Activated CD8-positive, alpha-beta memory T cell treated with anti-CD3 and anti-CD28 coated beads, Interleukin-2, amount 50 U/mL, for 24 hours (primary cell): ENCODE data around the gene CFAP46.

ENCODE experiments used
- DNase-seq: peaks from one replicate; pipeline ENCODE4 v3.0.0-alpha.2; 2020; ENCODE audit errors: extremely low read depth

Gene CFAP46

DNA sequence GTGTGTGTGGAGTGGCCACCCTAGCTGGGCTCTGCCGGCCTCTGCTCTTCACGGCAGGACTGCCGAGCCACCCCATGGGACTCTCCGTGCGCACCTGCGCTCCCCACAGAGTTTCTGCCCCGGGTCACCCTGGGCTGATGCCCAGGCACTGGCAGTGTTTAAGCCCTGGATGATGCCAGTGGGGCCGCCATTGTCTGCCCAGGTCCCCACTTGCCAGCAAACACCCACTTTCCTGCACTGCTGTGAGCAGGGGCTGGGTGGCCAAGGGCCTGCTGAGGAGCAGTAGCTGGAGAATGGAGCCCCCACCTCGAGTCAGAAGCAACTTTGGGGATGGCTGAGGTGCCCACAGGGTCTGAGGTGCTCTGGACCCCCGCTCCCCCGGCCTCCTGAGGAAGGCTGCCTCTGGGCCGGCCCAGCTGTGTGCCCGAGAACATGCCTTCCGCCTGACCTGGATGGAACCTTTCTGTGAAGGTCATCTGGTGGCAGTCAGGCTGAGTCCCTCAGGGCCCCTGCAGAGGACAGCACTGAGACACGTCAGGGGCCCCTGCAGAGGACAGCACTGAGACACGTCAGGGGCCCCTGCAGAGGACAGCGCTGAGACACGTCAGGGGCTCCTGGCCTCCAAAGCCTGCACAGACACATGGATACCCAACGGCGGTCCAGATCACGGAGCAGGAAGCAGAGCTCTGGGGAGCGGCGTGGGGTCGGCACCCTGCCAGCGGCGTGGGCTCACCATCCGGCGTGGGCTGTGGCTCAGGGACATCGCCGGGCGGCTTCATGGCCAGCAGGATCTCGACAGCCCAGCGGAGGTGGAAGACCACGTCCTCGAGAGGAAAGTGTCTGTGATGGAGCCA lies 62.0 kb downstream of the CFAP46 start:
- no peak for DNase-seq

DNA sequence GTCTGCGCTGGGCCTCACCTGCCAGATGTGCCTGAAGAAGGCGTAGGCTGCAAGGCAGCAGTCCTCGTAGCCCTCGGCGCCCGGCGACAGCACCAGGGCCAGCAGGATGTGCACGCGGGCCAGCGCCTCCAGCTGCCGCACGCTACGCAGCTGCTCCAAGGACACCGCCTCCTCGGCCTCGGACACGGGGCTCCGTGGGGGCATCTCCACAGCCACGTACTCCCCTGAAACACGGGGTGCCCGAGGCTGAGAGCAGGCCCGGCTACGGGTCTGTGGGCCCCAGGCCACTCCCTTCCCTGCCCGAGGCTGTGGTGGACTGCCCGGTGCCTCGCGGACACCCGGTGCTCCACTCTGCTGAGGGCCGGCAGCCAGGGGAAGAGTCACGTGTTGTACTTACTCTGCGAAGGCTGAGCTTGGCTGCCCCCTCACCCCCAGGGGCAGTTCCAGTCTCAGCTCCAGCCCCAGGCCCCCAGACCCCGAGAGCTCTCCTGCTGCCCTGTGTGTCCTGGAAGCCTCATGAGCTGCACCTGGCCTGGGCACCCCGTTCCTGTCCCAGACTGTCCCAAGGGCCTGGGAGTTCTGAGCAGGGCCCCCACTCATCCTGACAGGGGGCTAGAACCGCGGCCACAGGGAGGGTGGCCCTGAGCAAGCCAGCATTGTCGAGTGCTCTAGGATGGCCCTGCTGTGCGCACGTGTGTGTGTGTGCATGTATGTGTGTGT lies 62.8 kb downstream of the CFAP46 start:
- DNase-seq = no peak

- no peak for DNase-seq
Measured at GRCh38 chr10:132878730-132879407, 63.5 kb downstream of the CFAP46 start.

DNA sequence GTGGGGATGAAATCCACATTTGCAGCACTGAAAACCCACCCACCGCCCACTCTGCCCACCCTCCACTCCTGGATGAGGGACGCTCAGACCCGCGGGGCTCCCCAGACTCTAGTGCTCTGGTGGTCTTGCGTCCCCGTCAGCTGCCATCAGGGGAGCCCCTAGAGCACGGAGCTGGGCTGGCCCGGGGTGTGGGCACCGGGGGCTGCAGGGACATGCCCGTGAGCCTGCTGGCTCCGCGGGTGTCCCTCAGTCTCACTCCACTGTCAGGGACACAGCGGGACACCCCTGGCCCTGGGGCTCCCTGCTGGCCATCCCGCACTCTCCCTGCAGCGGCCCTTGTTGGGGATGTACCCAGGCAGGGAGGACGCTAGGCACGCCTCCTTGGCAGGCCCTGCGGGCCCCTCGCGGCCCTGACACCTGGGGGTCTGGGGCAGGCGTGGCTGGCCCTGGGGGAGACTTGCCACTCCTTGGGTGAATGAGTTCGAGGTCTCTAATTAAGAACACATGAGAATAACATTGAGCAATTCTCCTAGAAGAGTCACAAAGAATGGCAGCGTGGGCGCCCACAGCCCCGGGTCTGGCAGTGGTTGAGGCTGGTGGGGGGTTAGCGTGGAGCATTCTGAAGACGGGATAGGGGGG lies 64.2 kb downstream of the CFAP46 start:
- DNase-seq = no peak

- no peak for DNase-seq
Measured at GRCh38 chr10:132877473-132877872, 64.9 kb downstream of the CFAP46 start.

GRCh38 chr10:132876993-132877431 lies 65.4 kb downstream of the CFAP46 start:
- DNase-seq = no peak

DNA sequence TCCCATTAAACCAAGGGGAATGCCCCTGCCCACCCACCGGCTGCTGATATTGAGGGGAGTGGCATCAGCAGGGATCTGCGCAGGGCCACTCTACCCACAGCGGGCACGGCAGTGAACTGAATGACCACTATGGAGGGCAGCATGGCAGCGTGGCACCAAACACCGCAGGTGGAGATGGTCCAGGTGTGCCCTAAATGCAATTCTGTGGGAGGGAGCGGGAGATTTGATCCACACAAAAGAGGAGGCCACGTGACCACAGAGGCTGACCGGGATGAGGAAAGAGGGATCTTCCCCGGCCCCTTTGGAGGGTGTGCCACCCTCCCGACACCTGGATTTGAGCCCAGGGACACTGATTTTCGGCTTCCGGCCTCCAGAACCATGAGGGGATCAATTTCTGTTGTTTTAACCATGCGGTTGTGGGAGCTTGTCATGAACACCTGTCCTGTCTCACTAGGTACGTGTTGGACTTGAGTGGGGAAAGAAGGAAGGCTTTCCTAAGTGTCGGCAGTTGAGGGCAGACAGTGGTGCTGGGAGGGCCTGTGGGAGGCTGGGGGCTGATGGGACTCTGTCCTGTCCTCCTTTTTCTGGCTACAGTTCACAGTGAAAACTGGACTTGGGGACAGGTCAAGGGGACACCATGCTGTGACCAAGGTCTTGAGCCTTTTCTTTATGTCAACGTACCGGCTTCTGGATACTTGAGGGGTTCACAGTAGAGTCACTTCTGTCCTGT lies 66.1 kb downstream of the CFAP46 start:
- DNase-seq = no peak

DNA sequence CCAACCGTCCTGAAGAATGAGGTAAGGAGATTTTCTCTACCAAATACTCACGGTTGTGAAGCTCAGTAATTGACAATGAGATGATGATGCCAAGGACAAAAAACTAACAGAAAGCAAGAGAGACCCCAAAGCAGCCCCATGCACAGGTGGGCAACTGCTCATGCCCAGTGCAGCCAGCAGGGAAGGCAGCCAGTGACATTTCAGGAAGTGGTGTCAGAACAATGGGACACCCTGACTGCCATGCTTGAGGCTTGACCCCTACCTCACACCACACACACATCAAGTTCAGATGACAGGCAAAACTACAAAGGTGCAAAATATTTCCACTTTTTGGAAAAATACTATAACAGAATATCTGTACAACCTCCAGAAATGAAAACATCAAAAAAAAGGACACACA lies 66.9 kb downstream of the CFAP46 start:
- no peak for DNase-seq

GRCh38 chr10:132873395-132873794 lies 69.0 kb downstream of the CFAP46 start:
- no peak for DNase-seq

DNA sequence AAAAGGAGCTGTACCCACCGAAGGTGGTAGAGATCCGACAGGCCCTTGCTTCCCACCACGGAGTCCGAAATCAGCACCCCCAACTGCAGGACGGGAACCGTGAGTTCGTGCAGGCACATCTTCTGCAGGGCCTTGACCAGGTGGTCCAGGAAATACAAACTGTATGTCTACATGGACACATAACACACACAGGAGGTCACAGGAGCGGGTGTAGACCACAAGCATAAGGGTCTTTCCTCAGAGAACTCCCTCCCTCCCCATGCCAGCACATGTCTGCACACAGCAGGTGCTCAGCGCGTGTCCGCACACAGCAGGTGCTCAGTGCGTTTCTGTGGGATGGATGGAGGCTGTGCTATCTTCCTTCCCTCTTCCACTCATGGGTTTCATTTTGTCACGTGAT lies 69.7 kb downstream of the CFAP46 start:
- no peak for DNase-seq

DNA sequence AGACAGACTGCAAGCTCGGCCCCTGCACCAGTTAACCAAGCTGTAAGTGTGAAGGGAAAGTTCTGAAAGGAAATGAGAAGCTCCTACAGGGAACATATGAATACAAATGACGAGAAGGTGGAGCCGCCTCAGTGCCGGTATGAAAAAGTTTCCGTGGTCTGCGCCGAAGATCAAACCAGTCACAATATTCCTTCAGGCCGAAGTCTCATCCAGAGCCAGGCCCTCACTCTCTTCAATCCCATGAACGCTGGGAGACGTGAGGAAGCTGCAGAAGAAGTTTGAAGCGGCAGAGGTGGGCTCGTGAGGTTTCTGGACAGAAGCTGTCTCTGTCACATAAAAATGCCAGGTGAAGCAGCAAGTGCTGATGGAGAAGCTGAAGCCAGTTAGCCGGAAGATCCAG lies 71.9 kb downstream of the CFAP46 start:
- no peak for DNase-seq

DNA sequence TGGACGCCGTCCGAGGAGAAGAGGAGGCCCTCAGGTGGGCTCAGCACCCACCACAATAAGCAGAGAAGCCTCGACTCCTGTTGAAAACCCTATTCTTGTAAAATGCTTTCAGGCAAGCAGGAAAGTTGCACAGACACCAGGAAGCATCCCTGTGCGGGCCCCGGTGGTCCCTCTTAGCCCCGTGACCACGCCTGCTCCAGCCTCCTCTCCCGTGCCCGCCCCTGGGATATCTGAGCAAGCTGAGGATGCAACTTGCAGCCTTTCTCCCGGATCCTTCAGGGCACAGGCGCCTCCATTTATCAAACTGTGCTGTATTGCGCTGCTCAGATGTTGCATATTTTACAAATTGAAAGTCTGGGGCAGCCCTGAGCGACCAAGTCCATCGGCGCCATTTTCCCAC lies 72.7 kb downstream of the CFAP46 start:
- no peak for DNase-seq

- no peak for DNase-seq
Measured at GRCh38 chr10:132868995-132869394, 73.4 kb downstream of the CFAP46 start.

DNA sequence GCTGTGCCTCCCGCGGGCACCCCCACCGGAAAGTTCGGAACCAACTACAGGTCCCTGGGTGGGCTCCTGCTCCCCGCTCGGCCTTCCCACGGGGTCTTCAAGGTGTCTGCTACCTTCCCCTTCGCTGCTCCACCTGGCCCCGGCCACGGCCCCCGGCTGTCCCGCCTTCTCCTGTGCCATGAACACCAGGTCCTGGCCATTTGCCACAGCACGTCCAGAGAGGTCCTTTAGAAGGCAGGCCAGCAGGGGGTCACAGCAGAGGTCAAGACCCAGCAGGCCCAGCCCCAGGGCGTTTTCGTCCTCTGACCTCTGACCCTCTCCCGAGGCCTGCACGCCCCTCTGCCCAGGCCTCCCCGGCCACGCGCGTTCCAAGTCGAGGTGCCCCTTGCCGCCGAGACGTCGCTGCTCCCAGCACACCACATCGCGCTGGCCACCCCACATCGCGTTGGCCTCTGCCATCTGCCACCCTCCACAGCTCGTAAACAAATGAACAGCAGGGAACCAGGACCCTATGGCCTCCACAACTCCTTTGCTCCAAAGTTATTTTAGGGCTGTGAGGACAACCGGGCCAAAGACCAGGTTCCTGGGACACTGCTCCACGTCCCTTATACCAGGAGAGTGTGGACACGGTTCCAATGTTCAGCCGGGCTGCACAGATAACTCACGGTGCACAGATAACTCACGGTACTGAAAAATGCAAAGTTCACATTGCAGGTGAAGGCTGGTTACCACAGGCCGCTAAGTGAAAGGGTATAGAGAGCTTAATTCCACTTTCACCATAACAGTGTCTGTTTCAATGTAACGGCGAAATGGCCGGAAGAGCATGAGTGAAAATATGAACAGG lies 74.3 kb downstream of the CFAP46 start:
- no peak for DNase-seq

DNA sequence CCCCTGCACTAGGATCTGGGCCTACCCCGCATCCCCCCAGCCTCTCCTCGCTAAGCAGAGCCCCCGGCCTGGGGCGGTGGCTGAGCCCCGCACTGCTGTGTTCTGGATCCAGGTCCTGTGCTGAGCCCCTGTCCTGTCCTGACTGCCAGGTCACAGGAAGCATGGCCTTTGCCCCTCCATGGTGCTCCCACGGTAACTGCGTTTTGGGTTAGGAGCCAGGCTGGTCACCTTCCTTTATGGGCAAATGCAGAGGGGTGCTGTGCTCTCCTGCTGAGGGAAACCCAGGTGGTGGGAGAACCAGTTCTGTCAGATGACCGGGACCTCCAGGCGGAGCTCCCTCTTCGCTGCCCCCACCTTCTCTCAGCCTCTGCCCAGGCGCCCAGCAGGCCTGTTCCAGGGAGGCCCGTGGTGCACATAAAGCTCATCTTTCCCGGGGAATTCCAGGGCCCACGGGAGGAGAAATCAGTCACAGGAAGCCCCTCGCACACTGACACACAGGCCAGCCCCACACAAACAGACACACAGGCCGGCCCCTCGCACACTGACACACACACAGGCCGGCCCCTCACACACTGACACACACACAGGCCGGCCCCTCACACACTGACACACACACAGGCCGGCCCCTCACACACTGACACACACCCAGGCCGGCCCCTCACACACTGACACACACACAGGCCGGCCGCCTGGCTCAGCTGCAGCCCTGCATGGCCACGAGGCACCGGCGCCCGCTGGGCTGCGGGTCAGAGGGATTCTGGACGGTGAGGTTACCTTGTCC lies 75.6 kb downstream of the CFAP46 start:
- no peak for DNase-seq

DNA sequence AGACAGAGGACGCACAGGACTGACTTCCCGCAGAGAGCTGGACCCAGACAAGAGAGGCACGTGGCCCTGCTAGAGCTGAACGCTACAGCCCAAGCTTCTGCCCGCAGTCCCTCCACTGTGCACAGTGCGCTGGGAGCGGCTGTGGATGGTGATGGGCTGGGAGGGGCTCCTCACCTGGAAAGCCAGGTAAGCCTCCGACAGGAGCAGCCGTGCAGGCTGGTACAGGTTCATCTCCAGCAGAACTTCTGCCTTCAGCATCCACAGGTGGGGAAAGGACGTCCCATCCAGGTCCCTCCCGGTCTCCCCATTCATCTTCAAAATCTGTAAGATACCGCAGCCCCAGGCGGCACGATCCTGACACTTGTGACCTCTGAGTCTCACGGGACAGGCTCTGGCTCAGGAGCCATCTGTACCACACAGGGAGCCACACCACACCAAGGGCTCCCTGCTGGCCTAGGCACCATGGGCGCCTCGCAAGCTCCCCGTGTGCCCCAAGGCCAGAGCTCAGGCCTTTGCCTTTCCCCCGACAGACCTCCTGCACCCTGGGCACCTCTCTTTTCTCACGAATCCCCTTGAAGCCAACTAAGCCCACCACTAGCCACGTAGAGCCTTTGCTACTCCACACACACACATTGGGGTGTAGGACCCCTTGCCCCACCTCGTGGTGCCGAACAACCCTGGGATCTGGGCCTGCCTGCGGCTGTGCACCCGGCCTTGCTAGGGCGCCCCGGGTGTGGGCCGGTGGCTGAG lies 76.3 kb downstream of the CFAP46 start:
- DNase-seq = no peak

GRCh38 chr10:132865171-132865631 lies 77.2 kb downstream of the CFAP46 start:
- DNase-seq = no peak

DNA sequence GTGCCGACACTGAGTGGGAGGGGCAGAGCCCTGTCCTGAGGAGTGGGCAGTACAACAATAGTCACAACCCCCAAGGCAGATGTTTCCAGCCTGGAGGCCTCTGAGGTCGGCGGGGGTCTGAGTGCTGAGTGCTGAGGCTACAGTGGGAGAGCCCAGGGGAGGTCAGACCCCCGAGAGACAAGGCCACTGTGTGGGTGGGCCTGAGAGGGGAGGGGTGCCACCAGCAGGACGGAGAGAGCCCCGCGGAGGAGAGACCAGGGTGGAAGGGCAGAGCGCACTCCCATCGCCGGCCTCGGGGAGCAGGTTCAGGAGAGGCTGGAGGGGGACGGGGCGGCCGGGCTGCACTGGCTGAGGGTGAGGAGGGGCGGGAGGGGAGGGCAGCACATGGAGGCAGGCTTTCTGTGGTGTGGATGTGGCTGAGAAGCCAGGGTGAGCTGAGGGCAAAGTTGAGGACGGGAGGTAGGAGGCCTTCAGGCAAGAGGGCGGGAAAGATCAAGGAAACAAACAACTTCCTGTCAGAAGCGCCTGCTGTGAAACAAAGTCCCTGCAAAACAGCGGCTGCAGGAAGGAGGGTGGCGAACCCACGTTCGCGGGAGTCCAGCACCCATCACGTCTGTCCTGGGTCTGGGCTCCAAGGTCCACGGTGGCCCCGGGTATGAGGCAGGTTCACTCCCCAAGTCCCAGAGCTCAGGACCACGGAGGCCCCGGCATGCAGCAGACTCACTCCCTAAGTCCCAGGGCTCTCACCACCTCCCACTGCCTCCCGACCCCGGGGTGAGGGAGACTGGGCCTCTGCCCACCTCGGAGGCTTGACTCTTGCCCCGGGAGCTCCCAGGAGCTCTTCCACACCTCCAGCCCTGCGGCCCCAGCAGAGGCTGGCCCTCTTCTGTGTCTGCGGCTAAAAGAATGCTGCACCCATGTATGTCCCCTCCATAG lies 79.6 kb downstream of the CFAP46 start:
- DNase-seq = no peak
